Measurements from ENCODE around the gene OR52A1. TPM values are rescaled to one million over a fixed set of nuclear protein-coding genes. Genes with fewer than 3 reads are reported as not detected.

Gene OR52A1
- total RNA-seq, 1 experiment from 2014 or later: 0.42 TPM

- Histone ChIP-seq H4K8ac (replicated peaks; ENCODE audit: insufficient read length, low read depth, low read length) (no peak overlapping the region), H3K56ac (ENCODE audit: insufficient read length, low read depth, low read length) (no peak overlapping the region), H3K79me2 (ENCODE audit: insufficient read depth, low read length) (no peaks in the 10 kb centered on the region), H3K23ac (ENCODE audit: insufficient read length, low read depth, low read length) (no peak overlapping the region), H4K5ac (ENCODE audit: insufficient read length, low read depth, low read length) (no peak overlapping the region), H2BK5ac (ENCODE audit: insufficient read length, low read length) (no peak overlapping the region), H3K9ac (ENCODE audit: extremely low read depth, insufficient read length, low read length) (no peak overlapping the region), H3K4me2 (ENCODE audit: insufficient read depth, insufficient read length, low read length) (no peak overlapping the region), H3K9me3 (ENCODE audit: control insufficient read depth, low read depth, low read length) (no peaks in the 10 kb centered on the region), H3K79me1 (ENCODE audit: insufficient read depth, low read depth, low read length, poor library complexity, severe bottlenecking) (no peaks in the 10 kb centered on the region), H2BK120ac (ENCODE audit: low read depth, low read length, poor library complexity, severe bottlenecking) (no peak overlapping the region), H3K4ac (ENCODE audit: low read depth, low read length) (no peak overlapping the region), H3K23me2 (ENCODE audit: insufficient read length, low read depth, low read length, poor library complexity, severe bottlenecking) (no peaks in the 10 kb centered on the region), H3K4me1 (ENCODE audit: insufficient read depth, low read length) (no peaks in the 10 kb centered on the region; the same call in 1 of the 2 replicates), H2AFZ (ENCODE audit: low read length) (no peak overlapping the region), H3K18ac (ENCODE audit: insufficient read length, low read depth, low read length) (no peak overlapping the region), H4K91ac (ENCODE audit: insufficient read length, low read depth, low read length) (no peak overlapping the region), H3T11ph (ENCODE audit: low read length) (no peak overlapping the region), H2BK20ac (ENCODE audit: low read depth, low read length, poor library complexity, severe bottlenecking) (no peak overlapping the region), H3K14ac (ENCODE audit: insufficient read depth, low read length) (no peak overlapping the region), H2BK15ac (ENCODE audit: low read depth, low read length) (no peak overlapping the region), H2BK12ac (ENCODE audit: insufficient read length, low read depth, low read length) (no peak overlapping the region), H3K27me3 (ENCODE audit: insufficient read depth, low read length) (no peaks in the 10 kb centered on the region), H4K20me1 (ENCODE audit: control insufficient read depth, insufficient read depth, insufficient read length) (no peaks in the 10 kb centered on the region), H2AK5ac (ENCODE audit: insufficient read length, low read length) (no peak overlapping the region), H3K27ac (ENCODE audit: insufficient read length, low read depth, low read length) (no peak overlapping the region)
- Mint-ChIP-seq H3K4me3 (no peak overlapping the region), H3K9me3 (no peaks in the 10 kb centered on the region), H3K36me3 (ENCODE audit: insufficient read depth in 1 of 3, low read depth in 3 of 3) (no peaks in the 10 kb centered on the region), H3K27ac (no peak overlapping the region), H3K4me1 (peaks cover 14% of the 10 kb centered on the region in 2 experiments), H3K27me3 (ENCODE audit: low read depth) (no peaks in the 10 kb centered on the region)
- TF ChIP-seq CTCF (conservative IDR thresholded peaks at IDR 0.05): no peak
- DNase-seq: no peak
- no CpG with 5 or more reads among the region's 8 CpGs for WGBS (ENCODE audit: extremely low coverage, insufficient read length, low lambda C conversion rate)
Observed at GRCh38 chr11:5131584-5132335, 22.8 kb downstream of the OR52A1 start.

All from H9 (cell line).